Activated naive CD4-positive, alpha-beta T cell treated with anti-CD3 and anti-CD28 coated beads, Interleukin-2, amount 50 U/mL, for 72 hours (primary cell): ENCODE results near the gene CTU1. TPM values are rescaled to one million over a fixed set of nuclear protein-coding genes. Genes with fewer than 3 reads are reported as not detected.

Experiments
- ATAC-seq, 2 donors: fragments of 150-1000 bp; cut with Tn5 transposase; 2 replicates each; pipeline ENCODE4 v1.10.0; 2021; ENCODE audit warnings: mild to moderate bottlenecking in 2 of 2, moderate library complexity in 2 of 2
- DNase-seq, 2 donors: peaks; one replicate each; pipeline ENCODE4 v3.0.0; 2021 to 2022; ENCODE audit warnings: low spot score in 2 of 2
- H3K27ac Mint-ChIP-seq, 2 donors: one replicate each; pipeline ENCODE4 v1.8.0; 2022; ENCODE audit warnings: mild to moderate bottlenecking in 2 of 2, mixed read lengths in 2 of 2
- H3K36me3 Mint-ChIP-seq, 2 donors: one replicate each; pipeline ENCODE4 v1.8.0; 2022; ENCODE audit warnings: mixed read lengths in 2 of 2
- H3K9me3 Mint-ChIP-seq, 2 donors: one replicate each; pipeline ENCODE4 v1.8.0; 2022; ENCODE audit warnings: mixed read lengths in 2 of 2
- total RNA-seq, 2 donors: library from RNA; stranded (reverse); gene quantifications; one replicate each; pipeline ENCODE4 v1.2.3, GENCODE V29; 2022

The CTU1 gene
- total RNA-seq, 2 donors from 2014 or later = 9.8 to 11.2 TPM

GRCh38 chr19:51122112-51122981 lies 14.1 kb upstream of the CTU1 start:
- Mint-ChIP-seq H3K36me3 (no peaks in the 10 kb centered on the region), H3K9me3 (peaks cover 4 to 5% of the 10 kb centered on the region in 2 donors), H3K27ac (peak overlapping the region in 1 of 2 donors; percentile 74)
- DNase-seq (no peak), ATAC-seq (peak; percentile 40 to 56)

- no peak for ATAC-seq
- no peak overlapping the region for H3K27ac Mint-ChIP-seq
- DNase-seq = no peak
- peaks cover 4 to 5% of the 10 kb centered on the region in 2 donors for H3K9me3 Mint-ChIP-seq
- H3K36me3 Mint-ChIP-seq = no peaks in the 10 kb centered on the region
These were observed 13.0 kb upstream of the CTU1 start for GRCh38 chr19:51121257-51121656.

- no peaks in the 10 kb centered on the region for H3K36me3 Mint-ChIP-seq
These were observed 12.0 kb upstream of the CTU1 start for GRCh38 chr19:51120160-51120559.

GRCh38 chr19:51119611-51120010 lies 11.4 kb upstream of the CTU1 start:
- ATAC-seq = no peak
- Mint-ChIP-seq H3K27ac (no peak overlapping the region), H3K9me3 (peaks cover 4 to 5% of the 10 kb centered on the region in 2 donors), H3K36me3 (no peaks in the 10 kb centered on the region)
- DNase-seq = no peak

More at GRCh38 chr19:51120160-51120559, 12.0 kb upstream of the CTU1 start:
- H3K9me3 Mint-ChIP-seq = peaks cover 4 to 5% of the 10 kb centered on the region in 2 donors
- DNase-seq = no peak
- no peak overlapping the region for H3K27ac Mint-ChIP-seq
- ATAC-seq = no peak

GRCh38 chr19:51119101-51119500 lies 10.9 kb upstream of the CTU1 start:
- Mint-ChIP-seq H3K9me3 (peaks cover 4 to 5% of the 10 kb centered on the region in 2 donors), H3K27ac (no peak overlapping the region), H3K36me3 (no peaks in the 10 kb centered on the region)
- ATAC-seq (no peak), DNase-seq (no peak)

GRCh38 chr19:51116736-51117286 lies 8.6 kb upstream of the CTU1 start:
- ATAC-seq (peak in 1 of 2 donors; percentile 27), DNase-seq (no peak)
- peaks cover 4 to 5% of the 10 kb centered on the region in 2 donors for H3K9me3 Mint-ChIP-seq
- H3K27ac Mint-ChIP-seq = peak overlapping the region; percentile 18 to 80
- H3K36me3 Mint-ChIP-seq = no peaks in the 10 kb centered on the region

- Mint-ChIP-seq H3K9me3 (no peaks in the 10 kb centered on the region), H3K36me3 (no peaks in the 10 kb centered on the region), H3K27ac (peak overlapping the region in 1 of 2 donors; percentile 91)
- DNase-seq = peak in 1 of 2 donors; percentile 39
- peak; percentile 92 to 96 for ATAC-seq
These were observed 6.0 kb upstream of the CTU1 start for GRCh38 chr19:51114087-51114729.

- Mint-ChIP-seq H3K9me3 (no peaks in the 10 kb centered on the region), H3K27ac (no peak overlapping the region), H3K36me3 (peaks cover 9 to 12% of the 10 kb centered on the region in 2 donors)
- ATAC-seq (no peak), DNase-seq (no peak)
These were observed 3.4 kb upstream of the CTU1 start for GRCh38 chr19:51111606-51112005.

- Mint-ChIP-seq H3K27ac (no peak overlapping the region), H3K9me3 (no peaks in the 10 kb centered on the region), H3K36me3 (peaks cover 9 to 12% of the 10 kb centered on the region in 2 donors)
- DNase-seq (no peak), ATAC-seq (no peak)
These were observed 2.4 kb upstream of the CTU1 start for GRCh38 chr19:51110666-51110971.

- Mint-ChIP-seq H3K36me3 (peaks cover 9 to 12% of the 10 kb centered on the region in 2 donors), H3K9me3 (no peaks in the 10 kb centered on the region), H3K27ac (peak overlapping the region; percentile 91 to 97)
- ATAC-seq (peak; percentile 21 to 46), DNase-seq (no peak)
These were observed 567 bp upstream of the CTU1 start for GRCh38 chr19:51108805-51109146.

- Mint-ChIP-seq H3K9me3 (no peaks in the 10 kb centered on the region), H3K36me3 (peaks cover 12 to 14% of the 10 kb centered on the region in 2 donors), H3K27ac (peak overlapping the region; percentile 91 to 97)
- ATAC-seq (peak in 1 of 2 donors; percentile 5), DNase-seq (peak in 1 of 2 donors; percentile 29)
These were observed 673 bp downstream of the CTU1 start for GRCh38 chr19:51107406-51108065.

- H3K27ac Mint-ChIP-seq = peak overlapping the region in 1 of 2 donors; percentile 27
- peaks cover 12 to 16% of the 10 kb centered on the region in 2 donors for H3K36me3 Mint-ChIP-seq
- ATAC-seq (no peak), DNase-seq (no peak)
- no peaks in the 10 kb centered on the region for H3K9me3 Mint-ChIP-seq
These were observed 4.3 kb downstream of the CTU1 start for GRCh38 chr19:51103926-51104341.

GRCh38 chr19:51102991-51103390 lies 5.2 kb downstream of the CTU1 start:
- H3K9me3 Mint-ChIP-seq = no peaks in the 10 kb centered on the region
- ATAC-seq (no peak), DNase-seq (no peak)
- H3K27ac Mint-ChIP-seq = peak overlapping the region in 1 of 2 donors; percentile 32
- H3K36me3 Mint-ChIP-seq = peaks cover 12 to 16% of the 10 kb centered on the region in 2 donors

GRCh38 chr19:51101171-51101865 lies 6.9 kb downstream of the CTU1 start:
- no peaks in the 10 kb centered on the region for H3K9me3 Mint-ChIP-seq
- DNase-seq (no peak), ATAC-seq (no peak)
- H3K36me3 Mint-ChIP-seq = peaks cover 6 to 12% of the 10 kb centered on the region in 2 donors
- H3K27ac Mint-ChIP-seq = peak overlapping the region in 1 of 2 donors; percentile 65

- Mint-ChIP-seq H3K27ac (peak overlapping the region in 1 of 2 donors; percentile 87), H3K9me3 (no peaks in the 10 kb centered on the region), H3K36me3 (peaks cover 6 to 12% of the 10 kb centered on the region in 2 donors)
- DNase-seq = no peak
- ATAC-seq = no peak
These were observed 7.6 kb downstream of the CTU1 start for GRCh38 chr19:51100601-51101000.

GRCh38 chr19:51099047-51099382 lies 9.2 kb downstream of the CTU1 start:
- Mint-ChIP-seq H3K9me3 (no peaks in the 10 kb centered on the region), H3K36me3 (peaks cover 6 to 12% of the 10 kb centered on the region in 2 donors), H3K27ac (peak overlapping the region in 1 of 2 donors; percentile 74)
- DNase-seq (no peak), ATAC-seq (no peak)
